HG03571 (cell line): ENCODE measurements around the gene FBXO22.
"Not testable (repeated sequence)": the region's sequence is repeated elsewhere in the genome, so short reads cannot be mapped to it uniquely, and the experiment has no call there.

Source experiments
- ATAC-seq: cut with Tn5 transposase; IDR thresholded peaks from one replicate; pipeline ENCODE4 v1.9.1; 2021; ENCODE audit not compliant: unreplicated experiment

FBXO22 gene

GRCh38 chr15:75976766-75977165 is 73.1 kb downstream of the FBXO22 start:
- ATAC-seq = not testable (repeated sequence)

DNA sequence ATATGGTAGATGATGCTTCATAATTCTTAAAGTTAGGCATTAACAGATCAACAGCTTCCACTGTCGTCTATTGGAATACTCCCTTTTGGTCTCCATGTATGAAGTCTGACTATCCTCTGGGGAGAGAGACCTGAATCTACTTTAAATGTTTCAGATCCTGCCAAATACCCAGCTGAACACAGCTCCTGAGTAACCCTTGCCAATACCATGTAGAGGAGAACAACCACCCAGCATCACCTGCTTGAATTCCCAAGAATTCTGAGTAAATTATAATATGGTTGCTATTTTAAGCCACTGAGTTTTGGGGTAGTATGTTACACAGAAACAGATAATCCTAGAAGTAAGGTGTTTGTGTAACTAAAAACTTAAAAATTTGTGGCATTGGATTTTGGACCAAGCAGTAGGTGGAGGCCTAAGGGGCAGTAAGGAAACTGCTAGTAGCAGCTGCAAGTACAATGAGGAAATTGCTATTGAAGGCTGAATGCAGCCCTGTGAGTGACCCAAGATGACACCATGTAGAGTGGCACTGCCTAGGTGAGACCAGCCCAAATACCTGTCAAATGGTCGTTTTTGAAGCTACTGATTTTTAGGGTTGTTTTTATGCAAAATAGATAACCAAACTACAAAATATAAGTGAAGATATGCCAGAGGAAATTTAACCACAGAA is 77.6 kb downstream of the FBXO22 start:
- ATAC-seq = no peak

GRCh38 chr15:75982468-75982867 is 78.8 kb downstream of the FBXO22 start:
- ATAC-seq = no peak

DNA sequence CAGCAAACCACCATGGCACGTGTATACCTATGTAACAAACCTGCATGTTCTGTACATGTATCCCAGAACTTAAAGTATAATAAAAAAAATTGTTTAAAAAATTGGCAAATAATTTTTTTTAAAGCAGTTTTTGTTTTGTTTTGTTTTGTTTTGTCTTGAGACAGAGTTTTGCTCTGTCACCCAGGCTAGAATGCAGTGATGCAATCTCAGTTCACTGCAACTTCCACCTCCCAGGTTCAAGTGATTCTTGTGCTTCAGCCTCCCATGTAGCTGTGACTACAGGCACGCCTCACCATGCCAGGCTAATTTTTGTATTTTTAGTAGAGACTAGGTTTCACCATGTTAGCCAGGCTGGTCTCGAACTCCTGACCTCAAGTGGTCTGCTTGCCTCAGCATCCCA is 81.0 kb downstream of the FBXO22 start:
- not testable (repeated sequence) for ATAC-seq

DNA sequence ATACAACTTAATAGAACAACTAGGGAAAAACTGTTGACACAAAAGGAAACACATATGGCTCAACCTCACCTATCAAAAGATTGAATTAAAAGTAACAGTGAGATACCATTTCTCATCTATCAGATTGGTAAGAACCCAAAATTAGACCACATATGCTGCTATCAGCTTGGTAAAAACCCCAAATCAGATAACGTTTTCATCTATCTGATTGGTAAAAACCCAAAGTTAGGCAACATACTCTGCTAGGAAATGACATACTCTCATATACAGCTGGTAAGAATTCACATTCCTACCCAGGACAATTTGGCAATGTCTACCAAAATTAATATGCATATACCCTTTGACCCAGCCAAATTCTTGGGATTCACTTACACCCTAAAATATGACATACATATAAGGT is 82.3 kb downstream of the FBXO22 start:
- no peak for ATAC-seq

- ATAC-seq = no peak
Observed at GRCh38 chr15:75989045-75989444, 85.4 kb downstream of the FBXO22 start.

GRCh38 chr15:75989875-75990274 is 86.2 kb downstream of the FBXO22 start:
- ATAC-seq = no peak
